ENCODE results near the gene XXYLT1. TPM values are rescaled to one million over a fixed set of nuclear protein-coding genes. Genes with fewer than 3 reads are reported as not detected.
"Not testable (repeated sequence)": the region's sequence is repeated elsewhere in the genome, so short reads cannot be mapped to it uniquely, and the experiment has no call there.

XXYLT1 gene
- total RNA-seq, 4 donors from 2014 or later = 5.4 to 18.2 (median 6.9) TPM

- H3K27me3 ChIP-seq = no peaks in the 10 kb centered on the region
- peak in 1 of 3 donors; percentile 59 for DNase-seq
- no peaks in the 10 kb centered on the region for H3K4me1 ChIP-seq
- no peaks in the 10 kb centered on the region for H3K36me3 ChIP-seq
- no peak for TF ChIP-seq POLR2A (IDR thresholded peaks at IDR 0.05)
- TF ChIP-seq CTCF (IDR thresholded peaks at IDR 0.05) = no peak
- no peaks in the 10 kb centered on the region for H3K9me3 ChIP-seq
- H3K27ac ChIP-seq = no peak overlapping the region
- H3K4me3 ChIP-seq = no peak overlapping the region
Observed at GRCh38 chr3:195040773-195041520, 230.0 kb downstream of the XXYLT1 start.

- H3K4me3 ChIP-seq = no peak overlapping the region
- TF ChIP-seq CTCF (IDR thresholded peaks at IDR 0.05) (no peak), POLR2A (IDR thresholded peaks at IDR 0.05) (no peak)
- H3K4me1 ChIP-seq = no peaks in the 10 kb centered on the region
- H3K27ac ChIP-seq = no peak overlapping the region
- no peaks in the 10 kb centered on the region for H3K9me3 ChIP-seq
- peak in 2 of 3 donors; percentile 31 to 49 for DNase-seq
- no peaks in the 10 kb centered on the region for H3K36me3 ChIP-seq
- no peaks in the 10 kb centered on the region for H3K27me3 ChIP-seq
Observed at GRCh38 chr3:195040094-195040493, 230.9 kb downstream of the XXYLT1 start.

GRCh38 chr3:195039180-195039843 lies 231.6 kb downstream of the XXYLT1 start:
- peak in 1 of 3 donors; percentile 46 for DNase-seq
- no peak for TF ChIP-seq CTCF (IDR thresholded peaks at IDR 0.05)
- TF ChIP-seq POLR2A (IDR thresholded peaks at IDR 0.05) = no peak
- no peaks in the 10 kb centered on the region for H3K9me3 ChIP-seq

GRCh38 chr3:195038161-195038560 lies 232.8 kb downstream of the XXYLT1 start:
- no peaks in the 10 kb centered on the region for H3K27me3 ChIP-seq
- H3K9me3 ChIP-seq = no peaks in the 10 kb centered on the region
- DNase-seq = no peak
- no peak for TF ChIP-seq POLR2A (IDR thresholded peaks at IDR 0.05)
- no peak for TF ChIP-seq CTCF (IDR thresholded peaks at IDR 0.05)
- no peaks in the 10 kb centered on the region for H3K36me3 ChIP-seq
- H3K4me3 ChIP-seq = no peak overlapping the region
- no peak overlapping the region for H3K27ac ChIP-seq
- peaks cover 0 to 6% (median 0%) of the 10 kb centered on the region in 4 donors for H3K4me1 ChIP-seq

More at GRCh38 chr3:195039180-195039843, 231.6 kb downstream of the XXYLT1 start:
- Histone ChIP-seq H3K4me1 (peaks cover 0 to 3% (median 0%) of the 10 kb centered on the region in 4 donors), H3K4me3 (no peak overlapping the region), H3K27ac (no peak overlapping the region), H3K27me3 (no peaks in the 10 kb centered on the region), H3K36me3 (no peaks in the 10 kb centered on the region)

- not testable (repeated sequence) for H3K36me3 ChIP-seq, H3K27me3 ChIP-seq, H3K4me1 ChIP-seq, DNase-seq, H3K27ac ChIP-seq, H3K4me3 ChIP-seq, H3K9me3 ChIP-seq
Observed at GRCh38 chr3:195037586-195037985, 233.4 kb downstream of the XXYLT1 start.

- H3K9me3 ChIP-seq = no peaks in the 10 kb centered on the region
- no peak overlapping the region for H3K4me3 ChIP-seq
- TF ChIP-seq CTCF (IDR thresholded peaks at IDR 0.05) (no peak), POLR2A (IDR thresholded peaks at IDR 0.05) (no peak)
- DNase-seq = no peak
- H3K36me3 ChIP-seq = no peaks in the 10 kb centered on the region
- no peaks in the 10 kb centered on the region for H3K27me3 ChIP-seq
- peaks cover 0 to 6% (median 0%) of the 10 kb centered on the region in 4 donors for H3K4me1 ChIP-seq
- no peak overlapping the region for H3K27ac ChIP-seq
Observed at GRCh38 chr3:195036974-195037373, 234.0 kb downstream of the XXYLT1 start.
